GM12878 (cell line): ENCODE data around the gene MRPL20. TPM values are rescaled to one million over a fixed set of nuclear protein-coding genes. Genes with fewer than 3 reads are reported as not detected.

Source experiments
- ATAC-seq: fragments of 200-7000 bp; cut with Tn5 transposase; 3 replicates; pipeline ENCODE4 v1.9.1; 2020; ENCODE audit warnings: mild to moderate bottlenecking, moderate library complexity
- BruUV-seq: library from RNA; stranded (reverse); fragments of 400-500 nt; replicated peaks from 2 replicates; lab custom pipeline; 2021; lab: Mats Ljungman, UMichigan
- CTCF ChIA-PET: fragments of 300-600 bp; sonication (Branson Sonifier 250); formaldehyde crosslinking; extraction: SDS; loops from one replicate; lab custom pipeline; 2021; ENCODE audit warnings: inconsistent platforms; lab: Yijun Ruan, JAX
- POLR2A ChIA-PET: fragments of 350-600 bp; formaldehyde crosslinking; extraction: SDS; loops from one replicate; lab custom pipeline; 2021; ENCODE audit warnings: inconsistent platforms; lab: Charles Lee
- RAD21 ChIA-PET: fragments of 300-600 bp; sonication (Branson Sonifier 250); formaldehyde crosslinking; loops from one replicate; lab custom pipeline; 2023; ENCODE audit warnings: antibody characterized with exemption; ENCODE audit not compliant: unreplicated experiment; lab: Charles Lee
- SMC1A ChIA-PET: fragments of 300-600 bp; sonication (Branson Sonifier 250); formaldehyde crosslinking; loops from one replicate; lab custom pipeline; 2023; ENCODE audit not compliant: unreplicated experiment, uncharacterized antibody; lab: Charles Lee
- DNase-seq: peaks from one replicate; pipeline ENCODE4 v3.0.0-alpha.2; 2011; ENCODE audit warnings: low read depth, low spot score
- FAIRE-seq: peaks from 3 replicates; lab custom pipeline; 2011; peaks lifted over from hg19 to GRCh38; lab: Jason Lieb, UNC
- H2AFZ ChIP-seq: 2 replicates; pipeline ENCODE4 v1.6.0; 2011; ENCODE audit warnings: low read depth, low read length, control low read depth; ENCODE audit not compliant: control insufficient read depth
- H3K27ac ChIP-seq: 2 replicates; pipeline ENCODE4 v1.5.1; 2011; ENCODE audit warnings: control low read depth; ENCODE audit not compliant: control insufficient read depth, insufficient read depth
- H3K27me3 ChIP-seq, 2 experiments: replicated peaks in 1 of 2; 2 replicates each; pipeline versions ENCODE4 v1.6.0 to v1.6.1; 2011; ENCODE audit warnings: low read length in 1 of 2; ENCODE audit not compliant: control insufficient read depth in 2 of 2, insufficient read depth in 2 of 2
- H3K36me3 ChIP-seq, 2 experiments: 2 replicates each; pipeline ENCODE4 v1.5.1; 2011; ENCODE audit warnings: low read length in 1 of 2; ENCODE audit not compliant: control insufficient read depth in 2 of 2, insufficient read depth in 2 of 2
- H3K4me1 ChIP-seq: 2 replicates; pipeline ENCODE4 v1.6.1; 2011; ENCODE audit warnings: mild to moderate bottlenecking, low read length, moderate library complexity, mixed read lengths; ENCODE audit not compliant: control insufficient read depth, insufficient read depth
- H3K4me2 ChIP-seq: 2 replicates; pipeline ENCODE4 v1.6.0; 2011; ENCODE audit warnings: control low read depth; ENCODE audit not compliant: control insufficient read depth, insufficient read depth
- H3K4me3 ChIP-seq: fragments of 200-600 bp; sonication (generic); 2 replicates; pipeline ENCODE4 v1.5.1; 2016
- H3K79me2 ChIP-seq: 2 replicates; pipeline ENCODE4 v1.6.0; 2011; ENCODE audit warnings: low read length; ENCODE audit not compliant: control insufficient read depth, insufficient read depth
- H3K9ac ChIP-seq: 2 replicates; pipeline ENCODE4 v1.8.0; 2011; ENCODE audit warnings: low read length, control low read depth, mixed read lengths; ENCODE audit not compliant: control insufficient read depth, insufficient read depth
- H3K9me3 ChIP-seq: replicated peaks from 3 replicates; pipeline ENCODE4 v1.5.1; 2011; ENCODE audit warnings: mild to moderate bottlenecking, low read length; ENCODE audit not compliant: control insufficient read depth, insufficient read depth
- H4K20me1 ChIP-seq: 2 replicates; pipeline ENCODE4 v1.6.0; 2011; ENCODE audit not compliant: control insufficient read depth, insufficient read depth
- BRCA1 ChIP-seq: IDR thresholded peaks from 2 replicates; pipeline ENCODE4 v1.6.1; 2011; ENCODE audit warnings: low read depth, low read length, improper control_type of control experiment
- CREM ChIP-seq: IDR thresholded peaks from 2 replicates; pipeline ENCODE4 v1.6.1; 2014; ENCODE audit warnings: antibody characterized with exemption, low read depth
- EGR1 ChIP-seq, 2 experiments: IDR thresholded peaks; 1 replicate in 1 of 2; 2 replicates in 1 of 2; pipeline ENCODE4 v1.6.1; 2011 to 2012; ENCODE audit warnings: low read depth in 2 of 2, low read length in 2 of 2, borderline replicate concordance in 1 of 2, mild to moderate bottlenecking in 1 of 2, moderate library complexity in 1 of 2
- ESRRA ChIP-seq: IDR thresholded peaks from 2 replicates; pipeline ENCODE4 v1.6.1; 2012; ENCODE audit warnings: mild to moderate bottlenecking, low read length, improper control_type of control experiment
- FOXM1 ChIP-seq: IDR thresholded peaks from 2 replicates; pipeline ENCODE4 v1.6.1; 2012; ENCODE audit warnings: low read depth, mild to moderate bottlenecking, inconsistent platforms, low read length, moderate library complexity
- NFXL1 ChIP-seq: fragments of 450-650 bp; IDR thresholded peaks from 2 replicates; pipeline ENCODE4 v1.6.1; 2017; ENCODE audit warnings: antibody characterized with exemption, mild to moderate bottlenecking, borderline replicate concordance
- PML ChIP-seq: IDR thresholded peaks from 2 replicates; pipeline ENCODE4 v1.6.1; 2012; ENCODE audit warnings: low read length, inconsistent platforms
- POU2F2 ChIP-seq: IDR thresholded peaks from 3 replicates; pipeline ENCODE4 v1.6.1; 2011; ENCODE audit warnings: low read depth, mild to moderate bottlenecking, low read length, borderline replicate concordance
- PRDM15 ChIP-seq: fragments of 450-650 bp; formaldehyde crosslinking; IDR thresholded peaks from 2 replicates; pipeline ENCODE4 v1.4.0; 2020; ENCODE audit warnings: mild to moderate bottlenecking, moderate library complexity
- REST ChIP-seq: IDR thresholded peaks from 2 replicates; pipeline ENCODE4 v1.6.1; 2012; ENCODE audit warnings: mild to moderate bottlenecking, low read depth, low read length
- ZBED1 ChIP-seq: IDR thresholded peaks from 2 replicates; pipeline ENCODE4 v1.6.1; 2016; ENCODE audit warnings: borderline replicate concordance
- ZBTB40 ChIP-seq: fragments of 450-650 bp; IDR thresholded peaks from 2 replicates; pipeline ENCODE4 v1.6.1; 2016; ENCODE audit warnings: mild to moderate bottlenecking, moderate library complexity, borderline replicate concordance
- WGBS: methylation state at CpG from one replicate; pipeline ENCODE4 v1.1.6; 2016; ENCODE audit warnings: low lambda C conversion rate; ENCODE audit not compliant: insufficient replicate concordance, insufficient coverage; ENCODE audit errors: missing lambda C conversion rate; 5-methylcytosine and 5-hydroxymethylcytosine counted together
- in situ Hi-C: fragments of 300-500 bp; cut with MboI; formaldehyde crosslinking; loops from 9 replicates; pipeline ENCODE4 v1.14.3; 2018; ENCODE audit warnings: mixed read lengths
- intact Hi-C: fragments of 100-400 bp; cut with micrococcal nuclease; formaldehyde crosslinking; loops from one replicate; pipeline ENCODE4 v1.14.2; 2022; ENCODE audit not compliant: unreplicated experiment
- polyA plus RNA-seq, 11 experiments: library from polyadenylated mRNA; depleted of rRNA in 4 of 11; unstranded in 6 of 11; stranded (reverse) in 5 of 11; fragments of >200 nt; fragmentation: Nextera tagmentation in 4 of 11; fragmentation: Illumina TruSeq in 1 of 11; extraction: Ambion mirVana in 4 of 11; extraction: Trizol in 1 of 11; gene quantifications; 1 replicate in 1 of 11; 2 replicates in 10 of 11; pipeline versions ENCODE4 v1.2.1 to v1.2.3, GENCODE V29; 2011 to 2016; ENCODE audit warnings: inconsistent platforms in 2 of 11, missing spikeins in 2 of 11, low read depth in 1 of 11
- total RNA-seq, 4 experiments: library from RNA; depleted of rRNA in 3 of 4; stranded (reverse); fragments of >200 nt in 3 of 4; fragmentation: Illumina TruSeq in 1 of 4; extraction: Trizol in 1 of 4; gene quantifications; 2 replicates each; pipeline versions ENCODE4 v1.2.1 to v1.2.3, GENCODE V29; 2013 to 2021

The MRPL20 gene
- total and polyA plus RNA-seq, 10 of the 15 experiments (the other 5 are each of a cell fraction or from before 2014, with no cell fraction given), result 129 to 525 (median 255) TPM

- CTCF ChIA-PET, result interaction anchor here (1.0 to 1.7 kb wide), 3 partner anchors 8 to 30 kb away, joined by 3 to 5 read pairs (median 3); partner anchors contain the start of gene CCNL2
- no peaks in the 10 kb centered on the region for H3K79me2 ChIP-seq
- 41% methylated on average over 6 of the region's 6 CpGs for WGBS
- POLR2A ChIA-PET, result no interaction called here
- H3K9me3 ChIP-seq, result no peaks in the 10 kb centered on the region
- no peak overlapping the region for H3K4me3 ChIP-seq
- DNase-seq (no peak), ATAC-seq (no peak), FAIRE-seq (no peak)
- in situ Hi-C loops, result no loop called here
- H3K27ac ChIP-seq, result no peak overlapping the region
- no peak overlapping the region for H3K9ac ChIP-seq
- no TSS peak for BruUV-seq
- RAD21 ChIA-PET, result no interaction called here
- no peaks in the 10 kb centered on the region for H3K36me3 ChIP-seq
- H3K27me3 ChIP-seq, result peaks cover 0 to 9% of the 10 kb centered on the region in 2 experiments; a peak in 3 of 4 replicates
- H2AFZ ChIP-seq, result no peak overlapping the region
- H3K4me2 ChIP-seq, result no peak overlapping the region
- SMC1A ChIA-PET, result no interaction called here
- intact Hi-C loops, result no loop called here
- peaks cover 10% of the 10 kb centered on the region for H3K4me1 ChIP-seq
- no peaks in the 10 kb centered on the region for H4K20me1 ChIP-seq
- TF ChIP-seq POU2F2 (no peak), BRCA1 (no peak), FOXM1 (no peak), PML (no peak), EGR1 (IDR thresholded peaks at IDR 0.05; ENCODE audit: borderline replicate concordance in 1 of 2, low read depth in 2 of 2, low read length in 2 of 2) (no peak), ZBED1 (no peak), ZBTB40 (no peak), PRDM15 (CRISPR knock-in tag) (no peak), REST (no peak), NFXL1 (no peak), ESRRA (no peak), CREM (no peak)
Observed at GRCh38 chr1:1429671-1430073, 22.6 kb upstream of the MRPL20 start.
